Stimulated activated naive CD8-positive, alpha-beta T cell treated with anti-CD3 and anti-CD28 coated beads, Interleukin-15, Interleukin-2, amounts not matched to agents 100 U/mL and 50 U/mL, for 24 hours (primary cell): ENCODE measurements around the gene SEPTIN5.

ENCODE experiments used
- ATAC-seq: fragments of 150-1000 bp; cut with Tn5 transposase; one replicate; pipeline ENCODE4 v1.10.0; 2021
- DNase-seq: peaks from one replicate; pipeline ENCODE4 v3.0.0; 2021

Gene SEPTIN5

GRCh38 chr22:19733755-19734154 lies 19.5 kb downstream of the SEPTIN5 start:
- no peak for DNase-seq
- ATAC-seq = no peak

DNA sequence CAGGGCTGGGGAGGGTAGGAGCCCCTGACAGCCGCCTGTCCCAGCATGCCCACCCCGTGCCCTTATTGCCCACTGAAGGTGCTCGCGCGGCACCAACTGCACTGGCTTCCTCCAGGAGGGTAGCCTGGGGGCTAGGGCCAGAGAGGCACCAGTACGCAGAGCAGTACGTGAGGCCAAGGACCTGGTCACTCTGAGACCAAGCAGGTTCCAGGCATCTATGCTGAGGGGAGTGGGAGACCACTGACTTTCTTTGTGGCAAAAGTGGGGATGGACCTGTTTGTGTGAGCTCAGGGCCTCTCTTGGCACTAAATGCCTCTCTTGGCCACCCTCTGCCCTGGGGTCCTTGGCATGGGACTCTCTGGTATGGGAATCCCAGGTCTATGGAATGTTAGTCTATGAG lies 19.9 kb downstream of the SEPTIN5 start:
- no peak for DNase-seq
- no peak for ATAC-seq

- DNase-seq = no peak
- ATAC-seq = no peak
Measured at GRCh38 chr22:19734837-19735382, 20.6 kb downstream of the SEPTIN5 start.

DNA sequence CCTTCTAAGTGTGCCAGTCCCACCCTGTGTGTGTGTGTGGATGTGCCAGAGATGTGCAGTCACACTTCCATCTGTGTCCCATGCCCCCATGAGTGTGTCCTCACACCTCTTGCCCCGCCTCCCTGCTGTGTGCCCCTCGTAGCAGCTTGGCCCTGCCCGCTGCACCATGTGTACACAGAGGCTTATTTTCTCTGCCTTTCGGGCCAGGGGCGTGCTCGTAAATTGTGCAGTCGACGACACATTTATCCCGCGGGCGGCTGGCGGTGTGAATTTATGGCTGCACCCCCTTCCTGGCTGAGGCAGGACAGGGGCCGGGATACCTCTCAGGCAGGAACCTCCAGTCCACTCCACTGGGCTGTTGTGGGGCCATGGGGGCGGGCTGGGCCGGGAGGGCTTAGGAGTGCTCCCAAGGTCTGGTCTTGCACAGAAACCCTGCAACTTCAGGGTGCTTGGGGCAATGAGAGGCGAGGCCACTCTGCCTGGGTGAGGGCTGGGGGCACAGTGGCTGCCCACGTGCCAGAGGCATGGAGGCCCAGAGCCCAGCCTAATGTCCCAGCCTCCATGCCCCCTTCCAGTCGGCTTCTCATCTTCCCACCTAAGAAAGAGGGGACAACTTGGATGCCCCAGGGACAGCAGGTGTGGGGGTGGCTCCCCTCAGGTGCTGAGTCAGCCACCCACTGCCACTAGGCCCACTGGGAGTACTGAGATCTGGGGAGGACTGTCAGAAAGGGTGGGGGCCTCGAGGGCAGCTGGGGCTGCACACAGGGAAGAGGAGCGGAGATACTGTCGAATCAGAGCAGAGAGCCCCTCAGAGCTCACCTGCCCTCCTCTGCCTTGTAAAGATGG lies 21.6 kb downstream of the SEPTIN5 start:
- ATAC-seq (no peak), DNase-seq (no peak)

GRCh38 chr22:19737846-19738663 lies 23.8 kb downstream of the SEPTIN5 start:
- no peak for ATAC-seq
- no peak for DNase-seq

DNA sequence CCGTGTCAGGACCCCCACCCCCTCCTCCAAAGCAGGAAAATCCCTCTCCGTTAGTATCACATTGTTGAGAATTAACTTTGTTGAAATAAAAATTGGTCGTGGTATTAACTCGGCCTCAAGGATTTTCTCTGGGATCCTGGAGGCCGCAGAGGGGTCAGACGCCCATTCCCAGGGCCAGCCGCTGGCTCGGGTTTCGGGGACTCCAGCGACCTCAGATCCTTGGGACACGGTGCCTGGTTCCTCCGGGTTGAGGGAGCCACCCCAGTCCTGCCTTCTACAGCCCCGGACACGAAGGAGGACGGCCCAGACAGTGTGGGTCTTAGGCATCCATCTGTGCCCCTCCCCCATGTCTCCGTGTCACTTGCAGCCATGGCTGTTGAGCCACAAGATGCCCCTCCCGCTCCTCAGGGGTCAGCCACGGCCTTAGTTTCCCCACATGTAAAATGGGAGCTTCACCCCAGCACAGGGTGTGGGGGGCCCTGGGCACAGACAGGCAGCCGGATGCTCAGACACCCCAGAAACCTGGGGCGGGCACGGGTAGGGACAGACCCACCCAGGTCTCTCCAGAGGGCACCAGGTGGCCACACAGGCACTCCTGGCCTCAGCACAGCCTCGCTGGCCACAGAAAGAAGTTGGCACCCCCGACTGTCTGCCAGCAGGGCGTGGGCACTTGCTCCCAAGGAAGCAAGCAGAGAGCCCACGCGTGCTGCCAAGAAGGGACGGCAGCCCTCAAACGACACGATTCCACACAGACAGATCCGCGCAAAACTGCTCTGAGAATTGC lies 24.6 kb downstream of the SEPTIN5 start:
- no peak for DNase-seq
- no peak for ATAC-seq

- DNase-seq (no peak), ATAC-seq (no peak)
Measured at GRCh38 chr22:19739448-19739895, 25.2 kb downstream of the SEPTIN5 start.

DNA sequence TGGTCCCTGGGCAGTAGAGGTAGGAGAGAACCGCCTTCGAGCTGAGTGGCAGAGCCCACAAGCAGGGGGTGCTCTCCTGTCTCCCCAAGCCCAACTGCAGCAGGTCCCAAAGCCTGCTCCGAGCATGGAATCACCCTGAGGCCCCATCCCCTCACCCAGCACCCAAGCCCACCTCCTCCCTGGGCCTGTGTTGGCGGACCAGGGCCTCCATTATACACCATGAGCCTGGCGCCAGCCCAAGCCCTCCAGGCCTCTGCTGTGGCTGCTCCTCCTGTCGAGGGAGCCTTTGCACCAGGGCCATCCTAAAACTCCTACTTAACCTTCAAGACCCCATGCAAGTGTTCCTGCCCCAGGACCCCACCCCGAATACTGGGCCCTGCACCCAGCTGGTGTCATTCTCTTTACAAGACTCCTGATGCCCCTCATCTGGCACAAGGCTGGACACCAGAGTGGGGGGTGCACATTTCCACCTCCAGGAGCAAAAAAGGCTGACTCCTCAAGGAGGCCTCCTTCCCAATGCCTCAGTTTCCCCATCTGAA lies 25.7 kb downstream of the SEPTIN5 start:
- ATAC-seq (no peak), DNase-seq (no peak)

GRCh38 chr22:19740586-19740985 lies 26.3 kb downstream of the SEPTIN5 start:
- DNase-seq (no peak), ATAC-seq (no peak)

GRCh38 chr22:19741053-19741452 lies 26.8 kb downstream of the SEPTIN5 start:
- no peak for DNase-seq
- no peak for ATAC-seq

- DNase-seq (no peak), ATAC-seq (no peak)
Measured at GRCh38 chr22:19742160-19743066, 28.1 kb downstream of the SEPTIN5 start.

GRCh38 chr22:19743081-19743480 lies 28.8 kb downstream of the SEPTIN5 start:
- DNase-seq (no peak), ATAC-seq (no peak)

- no peak for DNase-seq
- ATAC-seq = no peak
Measured at GRCh38 chr22:19743651-19744050, 29.3 kb downstream of the SEPTIN5 start.

DNA sequence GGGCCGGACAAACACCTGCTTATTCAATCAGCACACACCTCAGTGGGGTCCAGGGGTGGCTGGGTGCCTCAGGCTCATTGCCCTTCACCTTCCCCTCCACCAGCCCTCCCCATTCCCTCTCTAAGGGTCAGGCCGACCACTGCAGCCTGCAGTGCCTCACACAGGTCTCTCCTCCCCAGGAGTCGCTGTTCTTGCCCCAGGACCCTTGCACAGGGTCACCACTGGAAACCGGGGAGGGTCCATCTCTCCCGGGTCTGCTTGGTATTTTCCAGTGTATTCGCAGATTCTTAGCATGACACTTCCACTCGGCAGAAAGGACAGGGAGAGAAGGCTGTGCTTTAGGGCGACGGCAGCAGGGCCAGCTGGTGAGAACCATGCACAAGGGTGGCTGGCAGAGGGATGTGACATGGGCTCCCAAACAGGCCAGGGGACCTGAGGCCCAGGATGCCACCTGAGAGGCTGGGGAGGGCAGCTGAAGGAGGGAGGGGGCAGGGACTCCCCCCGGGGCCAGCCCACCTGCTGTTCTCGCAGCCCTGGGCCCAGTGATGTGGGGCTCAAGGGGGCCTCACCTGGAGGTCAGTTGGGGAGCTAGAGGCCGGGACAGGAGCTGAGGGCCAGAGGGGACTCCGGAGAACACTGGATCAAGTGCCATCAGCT lies 30.2 kb downstream of the SEPTIN5 start:
- ATAC-seq = no peak
- DNase-seq = no peak

GRCh38 chr22:19745155-19746101 lies 31.1 kb downstream of the SEPTIN5 start:
- ATAC-seq = no peak
- DNase-seq = no peak

- ATAC-seq (no peak), DNase-seq (no peak)
Measured at GRCh38 chr22:19746726-19747125, 32.4 kb downstream of the SEPTIN5 start.

- ATAC-seq (no peak), DNase-seq (no peak)
Measured at GRCh38 chr22:19747551-19747950, 33.2 kb downstream of the SEPTIN5 start.

GRCh38 chr22:19748139-19748538 lies 33.8 kb downstream of the SEPTIN5 start:
- DNase-seq (no peak), ATAC-seq (no peak)

- DNase-seq (no peak), ATAC-seq (no peak)
Measured at GRCh38 chr22:19748991-19749664, 34.8 kb downstream of the SEPTIN5 start.
